Activated CD4-positive, CD25-positive, alpha-beta regulatory T cell treated with anti-CD3 and anti-CD28 coated beads, Interleukin-2, amount 50 U/mL, for 16 hours (primary cell): ENCODE results near the gene SLC25A31.

Source experiments
- DNase-seq: peaks from one replicate; pipeline ENCODE4 v3.0.0-alpha.2; 2020; ENCODE audit warnings: low read depth, low spot score

Gene SLC25A31

DNA sequence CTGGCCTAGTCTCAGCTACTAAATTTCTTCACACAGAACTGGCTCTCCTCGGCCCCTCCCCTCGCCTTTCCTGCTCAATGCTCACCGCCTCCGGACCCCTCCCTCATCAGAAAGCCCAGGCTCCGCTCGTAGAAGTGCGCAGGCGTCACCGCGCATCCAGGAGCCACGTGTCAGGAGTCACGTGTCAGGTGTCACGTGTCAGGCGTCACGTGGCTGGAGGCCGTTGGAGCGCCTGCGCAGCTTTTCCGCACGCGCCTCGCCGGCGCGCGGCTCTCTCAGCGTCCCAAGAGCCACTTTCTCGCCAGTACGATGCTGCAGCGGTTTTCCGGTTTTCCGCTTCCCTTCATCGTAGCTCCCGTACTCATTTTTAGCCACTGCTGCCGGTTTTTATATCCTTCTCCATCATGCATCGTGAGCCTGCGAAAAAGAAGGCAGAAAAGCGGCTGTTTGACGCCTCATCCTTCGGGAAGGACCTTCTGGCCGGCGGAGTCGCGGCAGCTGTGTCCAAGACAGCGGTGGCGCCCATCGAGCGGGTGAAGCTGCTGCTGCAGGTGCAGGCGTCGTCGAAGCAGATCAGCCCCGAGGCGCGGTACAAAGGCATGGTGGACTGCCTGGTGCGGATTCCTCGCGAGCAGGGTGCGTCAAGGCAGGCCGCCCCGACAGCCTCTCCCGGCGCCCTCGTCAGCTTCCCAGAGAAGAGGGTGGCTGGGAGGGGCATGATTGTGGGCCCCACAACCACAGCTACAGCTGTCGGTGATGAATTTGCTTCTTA, at the start of gene SLC25A31:
TSS of gene SLC25A31 (plus strand) at position 259 of the 772 bp plus-strand sequence. CDS start at position 405, 146 bp downstream.
- no peak for DNase-seq

DNA sequence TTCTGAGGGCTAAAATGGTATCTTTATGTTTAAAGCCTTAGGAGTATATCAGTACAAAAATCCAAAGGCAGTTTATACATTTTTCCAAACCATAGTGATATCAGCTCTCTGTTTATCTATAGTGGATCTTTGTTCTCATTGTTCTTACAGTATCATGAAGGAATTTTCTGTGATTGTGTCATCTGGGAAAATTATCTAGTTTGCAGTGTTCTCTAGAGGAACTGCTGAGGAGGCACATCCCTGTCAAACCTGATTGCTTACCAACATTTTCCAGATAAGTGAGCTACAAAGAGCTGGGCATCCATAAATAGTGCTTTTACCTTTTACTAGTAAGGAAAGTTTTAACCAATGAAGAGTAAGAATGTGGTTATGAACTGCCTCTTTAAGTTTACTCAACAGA, 44.9 kb upstream of the SLC25A31 start:
- DNase-seq: no peak

DNA sequence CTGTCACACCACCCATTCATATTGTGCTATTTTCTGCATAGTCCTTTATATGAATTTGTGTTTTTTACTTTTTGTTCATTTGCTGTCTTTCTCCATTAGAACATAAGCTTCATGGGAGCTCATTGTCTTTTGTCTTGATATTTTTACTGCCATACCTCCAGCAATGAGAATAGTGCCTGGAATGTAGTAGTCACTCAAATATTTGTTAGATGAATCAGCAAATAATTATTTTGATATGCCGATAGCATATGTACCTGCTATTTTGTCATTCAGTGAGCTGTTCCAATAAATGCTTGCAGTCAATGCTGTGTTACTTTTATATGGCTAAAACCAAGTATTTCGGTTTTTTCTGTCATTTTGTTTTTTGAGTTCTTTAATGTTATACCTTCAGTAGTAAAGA, 43.5 kb upstream of the SLC25A31 start:
- DNase-seq: no peak

DNA sequence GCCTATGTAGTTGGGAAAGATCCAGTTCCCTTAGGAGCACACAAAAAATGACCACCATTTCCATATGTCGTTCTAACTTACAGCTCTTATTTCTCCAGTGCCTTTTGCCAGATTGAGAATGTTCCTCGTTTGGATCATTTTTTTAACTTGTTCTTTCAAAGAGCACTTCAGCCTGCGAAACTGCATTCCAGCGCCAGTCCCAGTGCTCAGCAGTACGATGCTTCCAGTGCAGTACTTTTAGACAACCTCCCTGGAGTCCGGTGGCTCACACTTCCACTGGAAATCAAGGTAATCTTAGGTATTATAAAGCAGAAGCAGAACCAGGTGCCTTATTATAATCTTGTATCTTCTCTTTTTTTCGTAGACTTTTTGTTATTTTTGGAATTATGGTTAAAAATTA, 42.6 kb upstream of the SLC25A31 start:
- no peak for DNase-seq

DNA sequence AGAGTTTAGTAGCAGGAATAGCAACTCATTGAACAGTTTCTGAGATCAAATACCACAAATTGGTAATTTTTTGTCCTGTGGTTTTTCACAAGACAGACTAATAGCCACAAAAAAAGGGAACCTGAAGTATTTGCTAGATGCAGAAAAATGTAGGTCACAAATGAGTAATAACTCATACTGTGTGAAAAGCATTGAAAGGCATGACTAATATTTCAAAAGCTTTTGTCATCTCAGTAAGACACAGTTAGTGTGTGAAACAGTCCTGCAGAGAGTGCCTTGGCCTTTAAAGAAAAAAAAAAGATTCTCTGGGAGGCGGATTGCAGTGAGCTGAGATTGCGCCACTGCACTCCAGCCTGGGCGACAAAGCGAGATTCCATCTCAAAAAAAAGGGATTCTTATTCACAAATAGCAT, 31.4 kb upstream of the SLC25A31 start:
- DNase-seq: no peak

DNA sequence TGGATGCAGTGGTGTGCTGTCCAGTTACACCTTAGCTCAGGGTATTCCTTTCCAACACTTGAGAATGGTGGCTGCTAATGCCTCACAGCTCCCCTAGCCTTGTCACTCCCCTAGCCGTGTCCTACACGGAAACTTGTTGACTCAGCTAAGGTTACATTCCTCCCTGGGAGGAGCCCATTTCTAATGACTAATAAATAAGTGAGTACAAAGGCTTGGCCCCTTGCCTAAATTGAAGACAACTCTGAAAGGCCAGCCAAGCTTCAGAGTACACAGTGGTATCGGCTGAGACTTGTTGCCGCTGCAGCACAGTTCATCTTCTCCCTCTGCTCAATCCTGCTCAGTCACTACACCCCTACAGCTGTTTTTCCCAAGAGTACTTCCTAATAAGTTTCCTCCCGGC, 21.2 kb upstream of the SLC25A31 start:
- DNase-seq: no peak

DNA sequence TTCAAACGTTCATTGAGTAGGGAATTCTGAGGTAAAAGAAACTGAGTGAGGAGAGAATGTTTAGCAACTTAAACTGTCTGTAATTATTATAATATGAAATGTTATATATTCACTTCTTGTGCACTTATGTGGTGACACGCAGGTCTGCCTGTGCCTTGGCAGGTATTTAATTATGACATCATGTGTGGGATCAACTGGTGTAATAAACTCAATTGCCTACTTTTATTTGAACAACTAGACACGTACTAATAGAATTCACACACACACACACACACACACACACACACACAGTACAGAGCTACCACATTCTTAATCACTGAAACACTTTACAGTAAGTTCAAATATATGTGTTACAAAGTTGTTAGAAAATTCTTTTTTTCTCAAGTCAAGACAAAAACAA, 20.7 kb upstream of the SLC25A31 start:
- no peak for DNase-seq

DNA sequence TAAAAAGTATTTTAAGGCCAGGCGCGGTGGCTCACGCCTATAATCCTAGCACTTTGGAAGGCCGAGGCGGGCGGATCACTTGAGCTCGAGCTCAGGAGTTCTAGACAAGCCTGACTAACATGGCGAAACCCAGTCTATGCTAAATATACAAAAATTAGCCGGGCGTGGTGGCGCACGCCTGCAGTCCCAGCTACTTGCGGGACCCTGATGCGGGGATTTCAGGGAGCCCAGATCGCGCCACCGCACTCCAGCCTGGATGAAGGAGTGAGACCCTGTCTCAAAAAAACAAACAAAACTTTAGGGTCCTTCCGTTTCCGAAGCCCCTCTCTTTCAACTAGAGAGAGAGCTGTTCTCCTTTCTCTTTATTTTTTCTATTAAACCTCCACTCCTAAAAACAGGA, 1.2 kb downstream of the SLC25A31 start:
- no peak for DNase-seq

DNA sequence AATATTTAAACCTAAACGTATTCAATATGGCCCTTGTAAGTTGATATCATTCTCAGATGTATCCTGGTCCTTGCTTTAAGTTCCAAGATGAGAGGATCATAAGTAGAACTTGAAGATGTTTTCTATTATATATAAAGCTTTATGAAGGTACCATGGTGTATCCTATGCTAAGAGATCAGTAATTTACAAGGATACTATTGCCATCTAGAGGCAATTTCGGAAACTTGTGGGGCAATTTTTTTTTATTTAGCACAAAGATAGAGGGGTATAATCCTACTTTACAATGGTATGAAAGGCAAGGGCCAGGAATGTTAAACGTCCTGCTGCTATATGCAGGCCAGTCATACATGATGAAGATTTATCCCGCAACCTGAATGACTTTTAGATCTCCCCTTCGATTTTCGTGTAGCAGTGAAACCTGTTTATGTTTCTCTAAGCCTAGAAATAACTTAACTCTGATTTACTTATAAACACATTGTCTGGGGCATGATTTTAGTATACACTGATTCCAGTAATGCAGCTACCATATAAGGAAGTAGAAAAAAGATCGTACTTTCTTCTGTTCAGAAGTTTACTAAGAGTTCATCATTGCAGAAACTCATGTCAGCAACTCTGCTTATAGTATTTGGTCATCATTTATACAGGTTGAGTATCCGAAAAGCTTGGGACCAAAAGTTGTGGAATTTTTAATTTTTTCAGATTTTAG, 2.6 kb downstream of the SLC25A31 start:
- no peak for DNase-seq

DNA sequence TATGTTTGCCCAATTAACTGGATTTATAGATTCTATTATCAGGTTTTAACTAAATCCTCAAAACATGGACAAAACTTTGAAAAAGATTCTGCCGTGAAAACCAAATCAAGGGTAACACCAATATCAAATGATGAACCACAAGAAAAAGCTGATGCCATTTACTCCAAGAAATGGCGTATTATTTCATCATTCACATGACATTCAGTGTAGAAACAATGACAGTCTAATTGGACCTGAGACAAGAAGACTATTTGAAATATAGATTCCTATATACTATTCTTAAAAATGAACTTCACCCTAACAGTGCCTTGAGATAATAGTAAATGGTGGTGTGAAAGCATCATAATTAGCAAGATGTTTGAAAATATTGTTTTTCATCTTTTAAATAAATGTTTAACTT, 4.8 kb downstream of the SLC25A31 start:
- DNase-seq: no peak

DNA sequence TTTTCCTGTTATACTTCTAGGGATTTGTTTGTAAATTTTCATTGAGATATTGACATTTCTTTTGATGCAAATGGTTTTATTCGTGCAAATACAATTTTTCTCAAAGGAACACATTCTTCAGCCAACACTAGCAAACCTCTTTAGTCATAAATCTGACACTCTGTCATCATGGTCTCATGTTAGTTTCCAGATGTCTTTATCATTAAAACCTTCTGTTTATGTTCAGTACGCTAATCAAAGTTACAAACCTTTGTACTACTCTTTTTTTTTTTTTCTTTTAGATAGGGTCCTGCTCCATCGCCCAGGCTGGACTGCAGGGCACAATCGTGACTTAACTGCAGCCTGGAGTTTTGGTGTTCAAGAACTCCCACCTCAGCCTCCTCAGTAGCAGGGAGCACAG, 7.1 kb downstream of the SLC25A31 start:
- no peak for DNase-seq

DNA sequence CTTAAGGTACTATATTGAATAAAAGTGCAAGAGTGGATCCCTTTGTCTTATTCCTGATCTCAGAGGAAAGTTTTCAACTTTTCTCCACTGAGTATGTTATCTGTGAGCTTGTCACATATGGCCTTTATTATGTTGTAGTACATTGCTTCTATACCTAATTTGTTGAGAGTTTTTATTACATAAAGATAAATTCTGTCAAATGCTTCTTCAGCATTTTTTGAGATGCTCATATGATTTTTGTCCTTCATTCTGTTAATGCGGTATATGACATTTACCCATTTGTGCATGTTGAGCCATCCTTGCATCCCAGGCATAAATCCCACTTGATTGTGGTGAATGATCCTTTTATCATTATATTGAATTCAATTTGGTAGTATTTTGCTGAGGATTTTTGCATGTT, 11.0 kb downstream of the SLC25A31 start:
- DNase-seq: no peak

DNA sequence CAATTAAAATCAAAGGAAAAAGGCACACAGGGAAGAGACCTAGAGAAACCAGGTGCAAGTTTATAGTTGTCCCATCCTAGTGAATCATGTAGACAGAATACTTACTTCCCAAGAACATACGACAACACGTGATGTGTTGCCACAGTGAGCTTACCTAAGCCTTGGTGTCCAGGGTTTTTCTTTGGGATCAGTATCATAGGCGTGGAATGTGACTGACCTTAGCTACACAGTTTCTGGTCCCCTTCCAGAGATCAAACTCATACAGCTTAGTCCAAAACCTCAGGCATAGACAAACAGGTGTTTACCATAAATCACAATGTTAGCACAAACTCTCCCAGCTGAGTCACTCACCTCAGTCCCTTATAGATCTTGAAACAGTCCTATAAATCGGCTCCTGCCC, 17.7 kb downstream of the SLC25A31 start:
- no peak for DNase-seq

DNA sequence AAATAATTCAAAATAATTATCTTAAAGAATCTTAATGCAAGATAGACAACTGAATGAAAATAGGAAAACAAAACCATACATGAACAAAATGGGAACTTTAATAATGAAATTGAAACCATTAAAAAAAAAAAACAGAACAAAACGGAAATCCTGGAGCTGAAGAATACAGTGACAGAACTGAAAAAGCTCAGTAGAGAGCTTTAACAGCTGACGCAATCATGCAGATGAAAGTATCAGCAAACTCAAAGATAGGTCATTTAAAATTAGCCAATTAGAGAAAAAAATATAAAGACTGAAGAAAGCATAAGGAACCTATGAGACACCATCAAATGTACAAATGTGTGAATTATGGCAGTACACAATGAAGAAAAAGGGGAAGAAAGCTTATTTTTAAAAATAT, 18.8 kb downstream of the SLC25A31 start:
- DNase-seq: no peak

DNA sequence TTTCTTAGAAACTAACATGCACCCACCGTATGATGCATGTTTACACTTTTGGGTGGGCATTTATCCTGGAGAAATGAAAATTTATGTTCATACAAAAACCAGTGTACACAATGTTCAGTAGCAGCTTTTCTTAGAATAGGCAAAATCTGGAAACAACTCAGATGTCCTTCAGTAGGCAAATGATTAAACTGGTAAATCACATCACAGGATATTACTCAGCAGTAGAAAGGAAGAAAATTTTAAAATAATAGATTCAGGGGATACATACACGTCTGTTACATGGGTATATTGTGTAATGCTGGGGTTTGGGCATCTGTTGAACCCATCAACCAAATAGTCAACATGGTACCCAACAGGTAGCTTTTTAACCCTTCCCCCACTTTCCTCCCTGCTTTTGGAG, 26.7 kb downstream of the SLC25A31 start:
- DNase-seq: no peak

DNA sequence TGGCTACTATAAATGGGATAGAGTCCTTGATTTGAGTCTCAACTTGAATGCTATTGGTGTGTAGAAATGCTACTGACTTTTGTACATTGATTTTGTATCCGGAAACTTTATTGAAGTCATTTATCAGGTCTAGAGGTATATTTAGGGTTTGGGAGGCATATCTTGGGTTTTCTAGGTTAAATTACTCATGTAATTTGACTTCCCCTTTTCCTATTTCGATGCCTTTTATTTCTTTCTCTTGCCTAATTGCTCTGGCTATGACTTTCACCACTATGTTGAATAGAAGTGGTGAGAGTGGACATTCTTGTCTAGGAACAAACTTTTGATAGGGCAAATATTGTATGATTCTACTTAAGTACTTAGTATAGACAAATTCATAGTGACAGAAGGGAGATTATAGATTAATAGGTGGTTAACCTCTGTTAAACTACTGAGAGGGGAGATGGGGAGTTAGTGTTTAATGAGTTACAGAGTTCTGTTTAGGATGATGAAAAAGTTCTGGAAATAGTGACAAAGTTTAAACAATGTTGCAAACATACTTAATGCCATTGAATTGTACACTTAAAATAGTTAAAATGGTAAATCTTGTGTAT, 29.1 kb downstream of the SLC25A31 start:
- no peak for DNase-seq

DNA sequence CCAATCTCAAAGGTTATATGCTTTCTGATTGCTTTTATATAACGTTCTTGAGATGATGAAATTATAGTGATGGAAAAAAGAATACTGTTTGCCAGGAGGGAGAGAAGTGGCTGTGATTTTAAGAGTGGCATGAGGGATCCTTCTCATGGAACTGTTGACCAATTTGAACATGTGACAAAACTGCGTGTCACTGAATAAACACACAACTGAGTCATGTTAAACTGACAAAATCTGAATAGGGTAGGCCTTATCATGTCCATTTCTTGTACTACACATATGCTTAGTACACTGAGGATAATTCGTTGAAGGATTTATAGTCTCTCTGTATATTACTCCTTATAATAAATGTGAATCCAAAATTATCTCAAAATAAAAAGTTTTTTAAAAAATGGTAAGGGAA, 29.7 kb downstream of the SLC25A31 start:
- no peak for DNase-seq

DNA sequence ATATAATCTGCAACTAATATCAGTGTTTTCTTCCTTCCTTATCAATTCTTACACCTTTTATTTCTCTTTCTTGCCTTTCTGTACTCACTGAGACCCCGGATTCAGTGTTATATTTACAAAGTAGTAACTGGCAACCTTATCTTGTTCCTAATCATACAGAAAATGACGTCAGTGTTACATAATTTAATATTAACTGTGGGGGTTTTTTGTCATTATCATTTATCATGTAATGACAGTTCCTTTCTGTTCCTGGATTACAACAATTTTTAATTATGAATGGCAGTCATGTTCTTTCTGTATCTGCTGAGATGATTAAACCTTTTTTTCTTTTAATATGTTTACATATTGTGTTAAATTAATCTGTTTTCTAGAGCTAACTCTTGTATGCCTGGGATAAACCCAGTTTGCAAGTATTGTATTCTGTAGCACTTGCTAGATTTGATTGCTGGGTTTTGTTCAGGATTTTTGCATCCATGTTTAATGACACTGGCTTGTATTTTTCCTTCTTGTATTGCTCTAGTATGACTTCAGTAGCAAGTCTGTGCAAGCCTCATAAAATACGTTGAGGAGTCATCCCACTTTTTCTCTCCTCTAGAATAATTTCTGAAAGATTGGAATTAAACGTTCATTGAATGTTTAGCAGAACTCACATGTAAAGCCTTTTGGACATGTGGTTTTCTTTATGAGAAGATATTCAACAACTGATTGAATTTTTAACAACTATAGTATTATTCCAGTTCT, 41.5 kb downstream of the SLC25A31 start:
- DNase-seq: no peak

DNA sequence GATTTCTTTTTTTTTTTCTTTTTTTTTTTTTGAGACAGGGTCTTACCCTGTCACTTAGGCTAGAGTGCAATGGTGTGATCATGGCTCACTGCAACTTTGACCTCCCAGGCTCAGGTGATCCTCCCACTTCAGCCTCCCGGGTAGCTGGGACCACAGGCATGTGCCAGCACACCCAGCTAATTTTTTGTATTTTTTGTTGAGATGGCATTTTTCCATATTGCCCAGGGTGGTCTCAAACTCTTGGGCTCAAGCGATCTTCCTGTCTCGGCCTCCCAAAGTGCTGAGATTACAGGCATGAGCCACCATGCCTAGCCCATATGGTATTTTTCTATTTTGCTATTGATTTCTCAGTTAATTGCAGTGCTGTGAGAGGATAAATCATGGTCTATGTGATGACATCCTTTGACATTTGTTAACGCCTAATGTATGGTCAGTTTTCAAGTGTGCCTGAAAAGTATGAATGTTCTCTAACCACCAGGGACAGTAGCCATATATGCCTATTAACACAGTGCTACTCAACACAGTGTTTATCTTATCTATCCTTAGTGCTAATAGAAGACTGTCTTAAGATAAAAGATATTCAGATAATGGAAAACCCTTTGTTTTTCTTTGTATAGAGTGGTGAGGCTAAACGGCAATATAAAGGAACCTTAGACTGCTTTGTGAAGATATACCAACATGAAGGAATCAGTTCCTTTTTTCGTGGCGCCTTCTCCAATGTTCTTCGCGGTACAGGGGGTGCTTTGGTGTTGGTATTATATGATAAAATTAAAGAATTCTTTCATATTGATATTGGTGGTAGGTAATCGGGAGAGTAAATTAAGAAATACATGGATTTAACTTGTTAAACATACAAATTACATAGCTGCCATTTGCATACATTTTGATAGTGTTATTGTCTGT, 42.8 kb downstream of the SLC25A31 start:
- DNase-seq: no peak

DNA sequence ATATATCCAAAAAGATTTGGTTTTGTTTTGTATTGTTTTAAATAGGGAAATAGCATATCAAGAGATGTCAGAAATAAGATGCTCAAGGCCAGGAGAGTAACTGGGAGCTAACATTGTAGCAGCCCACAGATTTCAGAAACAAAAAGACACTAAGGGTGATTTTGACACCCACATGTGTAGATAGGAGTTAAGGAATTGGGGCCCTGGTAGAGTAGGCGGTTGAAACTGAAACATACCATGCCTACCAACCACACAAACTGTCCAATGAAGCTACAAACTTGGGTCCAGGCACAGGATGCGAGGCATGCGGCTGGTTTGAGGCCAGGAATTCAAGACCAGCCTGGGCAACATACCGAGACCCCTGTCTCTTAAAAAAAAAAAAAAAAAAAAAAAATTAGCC, 45.6 kb downstream of the SLC25A31 start:
- DNase-seq: no peak

DNA sequence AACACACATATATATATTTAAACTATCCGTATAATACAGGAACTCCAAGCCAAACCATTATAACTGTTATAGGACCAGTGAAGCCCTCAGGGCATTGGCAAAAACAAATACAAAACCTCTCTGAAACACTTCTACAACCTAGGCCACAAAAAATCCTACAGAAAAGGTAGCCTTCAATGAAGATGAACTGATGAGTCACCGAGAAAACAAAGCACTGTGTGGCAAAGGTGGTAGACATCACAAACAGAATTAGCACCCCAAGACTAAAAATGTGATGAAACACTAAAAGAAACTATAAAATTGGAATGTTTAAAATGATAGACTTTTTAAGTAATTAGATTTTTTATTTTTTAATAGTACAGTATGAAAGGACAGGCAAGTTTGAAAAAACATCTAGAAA, 46.4 kb downstream of the SLC25A31 start:
- no peak for DNase-seq
